HepG2 (cell line): Measurements from ENCODE around the gene WDR6. TPM values are rescaled to one million over a fixed set of nuclear protein-coding genes. Genes with fewer than 3 reads are reported as not detected.
A peak's percentile ranks its signal among the peaks of the same experiment; 100 is the strongest.

Source experiments
- ATAC-seq: fragments of 200-7000 bp; cut with Tn5 transposase; 3 replicates; pipeline ENCODE4 v1.9.1; 2020; ENCODE audit warnings: mild to moderate bottlenecking, moderate library complexity
- BruUV-seq: library from RNA; stranded (reverse); fragments of 400-500 nt; replicated peaks from 2 replicates; lab custom pipeline; 2021; lab: Mats Ljungman, UMichigan
- CTCF ChIA-PET: fragments of 300-600 bp; formaldehyde crosslinking; extraction: SDS; loops from one replicate; lab custom pipeline; 2021; ENCODE audit warnings: low total read pairs, inconsistent platforms, low intra/inter-chr PET ratio; lab: Yijun Ruan, JAX
- POLR2A ChIA-PET: fragments of 350-600 bp; sonication (Branson Sonifier 250); formaldehyde crosslinking; loops from one replicate; lab custom pipeline; 2020; ENCODE audit warnings: antibody characterized with exemption, inconsistent platforms; lab: Yijun Ruan, JAX
- DNase-seq: peaks from one replicate; pipeline ENCODE4 v3.0.0-alpha.2; 2015; ENCODE audit warnings: low spot score
- FAIRE-seq: peaks from 3 replicates; lab custom pipeline; 2011; peaks lifted over from hg19 to GRCh38; lab: Jason Lieb, UNC
- H2AFZ ChIP-seq: one replicate; pipeline ENCODE4 v1.6.1; 2011; ENCODE audit warnings: low read length, inconsistent platforms
- H3K27ac ChIP-seq: fragments of 300-600 bp; 3 replicates; pipeline ENCODE4 v1.8.0; 2011; ENCODE audit warnings: mixed run types, mild to moderate bottlenecking, mixed read lengths, low read length, inconsistent platforms; ENCODE audit not compliant: insufficient read depth; ENCODE audit errors: extremely low read length
- H3K27me3 ChIP-seq, 2 experiments: fragments of 200-600 bp in 1 of 2; 2 replicates in 1 of 2; 3 replicates in 1 of 2; pipeline versions ENCODE4 v1.6.0 to v1.8.0; 2011; ENCODE audit warnings: low read length in 2 of 2, mild to moderate bottlenecking in 2 of 2, moderate library complexity in 2 of 2, inconsistent platforms in 1 of 2; ENCODE audit not compliant: insufficient read depth in 2 of 2, control insufficient read depth in 1 of 2
- H3K36me3 ChIP-seq, 2 experiments: fragments of 200-600 bp in 1 of 2; replicated peaks in 1 of 2; 2 replicates in 1 of 2; 3 replicates in 1 of 2; pipeline versions ENCODE4 v1.5.1 to v1.8.0; 2011; ENCODE audit warnings: low read length in 2 of 2, inconsistent platforms in 1 of 2; ENCODE audit not compliant: insufficient read depth in 2 of 2, control insufficient read depth in 1 of 2
- H3K4me1 ChIP-seq: 2 replicates; pipeline ENCODE4 v1.5.1; 2012; ENCODE audit warnings: low read length, inconsistent platforms; ENCODE audit not compliant: insufficient read depth
- H3K4me2 ChIP-seq: 2 replicates; pipeline ENCODE4 v1.6.0; 2011; ENCODE audit warnings: low read depth, low read length, inconsistent platforms
- H3K4me3 ChIP-seq, 3 experiments: fragments of 200-600 bp in 1 of 3; sonication (generic), shearing (Covaris generic) in 1 of 3; replicated peaks in 1 of 3; 2 replicates each; pipeline ENCODE4 v1.5.1; 2011 to 2016; ENCODE audit warnings: low read length in 3 of 3, inconsistent platforms in 2 of 3, low read depth in 2 of 3, mild to moderate bottlenecking in 2 of 3, control low read depth in 1 of 3, mixed read lengths in 1 of 3; ENCODE audit not compliant: insufficient read depth in 1 of 3
- H3K79me2 ChIP-seq: one replicate; pipeline ENCODE4 v1.6.1; 2011; ENCODE audit warnings: low read length, inconsistent platforms; ENCODE audit not compliant: insufficient read depth
- H3K9ac ChIP-seq: 2 replicates; pipeline ENCODE4 v1.6.0; 2011; ENCODE audit warnings: mild to moderate bottlenecking, low read depth, low read length, inconsistent platforms; ENCODE audit not compliant: insufficient read depth
- H3K9me3 ChIP-seq: 2 replicates; pipeline ENCODE4 v1.5.1; 2012; ENCODE audit warnings: mild to moderate bottlenecking, low read length
- H4K20me1 ChIP-seq: 2 replicates; pipeline ENCODE4 v1.6.0; 2011; ENCODE audit warnings: inconsistent platforms, mild to moderate bottlenecking, low read length, moderate library complexity; ENCODE audit not compliant: insufficient read depth
- AGO2 ChIP-seq: fragments of 200-400 bp; formaldehyde crosslinking; optimal IDR thresholded peaks from 2 replicates; pipeline ENCODE3; 2017; ENCODE audit warnings: mild to moderate bottlenecking, low read depth, low read length, moderate library complexity
- CBX1 ChIP-seq: IDR thresholded peaks from one replicate; pipeline ENCODE4 v1.6.1; 2016; ENCODE audit warnings: antibody characterized with exemption, low read depth
- ERF ChIP-seq: IDR thresholded peaks from 2 replicates; pipeline ENCODE4 v1.6.1; 2018; ENCODE audit warnings: missing biosample characterization, missing genetic modification reagents
- HDAC1 ChIP-seq: sonication (generic); formaldehyde crosslinking; IDR thresholded peaks from 2 replicates; pipeline ENCODE4 v1.5.1; 2020; ENCODE audit warnings: mild to moderate bottlenecking, missing genetic modification reagents
- RAD21 ChIP-seq: fragments of 450-650 bp; formaldehyde crosslinking; IDR thresholded peaks from 2 replicates; pipeline ENCODE4 v1.5.0; 2020; ENCODE audit warnings: mild to moderate bottlenecking
- RBFOX2 ChIP-seq: fragments of 200-400 bp; formaldehyde crosslinking; IDR thresholded peaks from 2 replicates; pipeline ENCODE4 v1.6.1; 2017; ENCODE audit warnings: low read depth, mild to moderate bottlenecking, low read length
- SRY ChIP-seq: sonication (generic); formaldehyde crosslinking; IDR thresholded peaks from 2 replicates; pipeline ENCODE4 v1.8.0; 2022; ENCODE audit warnings: mild to moderate bottlenecking, missing genetic modification reagents
- STAG1 ChIP-seq: sonication (generic); formaldehyde crosslinking; IDR thresholded peaks from 2 replicates; pipeline ENCODE4 v1.4.0; 2020; ENCODE audit warnings: missing genetic modification reagents
- ZC3H13 ChIP-seq: sonication (generic); formaldehyde crosslinking; IDR thresholded peaks from 2 replicates; pipeline ENCODE4 v1.8.1; 2023; ENCODE audit warnings: mild to moderate bottlenecking, missing genetic modification reagents, moderate library complexity
- ZFP41 ChIP-seq: sonication (generic); formaldehyde crosslinking; IDR thresholded peaks from 2 replicates; pipeline ENCODE4 v1.4.0; 2020; ENCODE audit warnings: mild to moderate bottlenecking, missing genetic modification reagents, borderline replicate concordance
- ZNF768 ChIP-seq: sonication (generic); formaldehyde crosslinking; IDR thresholded peaks from 2 replicates; pipeline ENCODE4 v1.4.0; 2020; ENCODE audit warnings: missing genetic modification reagents
- WGBS: methylation state at CpG from one replicate; pipeline ENCODE4 v1.1.6; 2017; ENCODE audit warnings: low lambda C conversion rate; 5-methylcytosine and 5-hydroxymethylcytosine counted together
- in situ Hi-C: cut with HindIII; loops from 2 replicates; pipeline ENCODE4 v1.10.0; 2017; ENCODE audit warnings: low pct_unique_long_range_greater_than_20kb; ENCODE audit not compliant: extremely low pct_ligation_motif_present
- intact Hi-C: fragments of 100-400 bp; cut with micrococcal nuclease; formaldehyde crosslinking; loops from one replicate; pipeline ENCODE4 v1.10.0; 2022; ENCODE audit not compliant: unreplicated experiment
- polyA plus RNA-seq, 8 experiments: library from polyadenylated mRNA; depleted of rRNA in 3 of 8; stranded (reverse) in 7 of 8; unstranded in 1 of 8; fragments of >200 nt; fragmentation: Illumina TruSeq in 4 of 8; extraction: Trizol in 4 of 8; gene quantifications; 2 replicates each; pipeline versions ENCODE4 v1.2.1 to v1.2.3, GENCODE V29; 2011 to 2016; ENCODE audit warnings: low read depth in 4 of 8, missing spikeins in 1 of 8, mixed read lengths in 1 of 8; ENCODE audit not compliant: insufficient read depth in 1 of 8
- total RNA-seq, 5 experiments: library from RNA; depleted of rRNA; stranded (reverse); fragments of >200 nt; fragmentation: Illumina TruSeq; extraction: Trizol; gene quantifications; 2 replicates each; pipeline ENCODE4 v1.2.3, GENCODE V29; 2016; ENCODE audit warnings: low read depth in 1 of 5
- TF ChIP-seq, protein P1 (sequence below): sonication (generic); formaldehyde crosslinking; IDR thresholded peaks from 2 replicates; pipeline ENCODE4 v1.5.0; 2020; ENCODE audit warnings: missing genetic modification reagents

WDR6 gene
- total and polyA plus RNA-seq, 2 of the 13 experiments (the other 11 are each of a cell fraction or from before 2014, with no cell fraction given), result 73.4 to 139 TPM

DNA sequence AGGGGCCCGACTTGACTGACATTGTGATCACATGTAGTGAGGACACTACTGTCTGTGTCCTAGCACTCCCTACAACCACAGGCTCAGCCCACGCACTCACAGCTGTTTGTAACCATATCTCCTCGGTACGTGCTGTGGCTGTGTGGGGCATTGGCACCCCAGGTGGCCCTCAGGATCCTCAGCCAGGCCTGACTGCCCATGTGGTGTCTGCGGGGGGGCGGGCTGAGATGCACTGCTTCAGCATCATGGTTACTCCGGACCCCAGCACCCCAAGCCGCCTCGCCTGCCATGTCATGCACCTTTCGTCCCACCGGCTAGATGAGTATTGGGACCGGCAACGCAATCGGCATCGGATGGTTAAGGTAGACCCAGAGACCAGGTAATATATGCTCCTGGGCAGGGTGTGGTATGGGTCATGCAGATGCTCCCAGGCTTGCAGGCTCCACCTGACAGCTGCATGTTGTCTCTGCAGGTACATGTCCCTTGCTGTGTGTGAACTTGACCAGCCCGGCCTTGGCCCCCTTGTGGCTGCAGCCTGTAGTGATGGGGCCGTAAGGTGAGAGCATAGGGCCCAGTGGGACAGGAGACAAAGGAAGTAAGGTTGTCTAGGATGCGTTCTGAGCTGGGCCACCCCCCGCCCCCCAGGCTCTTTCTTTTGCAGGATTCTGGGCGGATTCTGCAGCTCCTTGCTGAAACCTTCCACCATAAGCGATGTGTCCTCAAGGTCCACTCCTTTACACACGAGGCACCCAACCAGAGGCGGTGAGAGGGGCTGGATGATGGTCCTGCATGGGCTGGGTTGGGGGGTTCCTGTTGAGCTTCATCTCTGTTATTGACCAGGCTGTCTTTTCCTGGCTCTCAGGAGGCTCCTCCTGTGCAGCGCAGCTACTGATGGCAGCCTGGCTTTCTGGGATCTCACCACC, 6.8 kb downstream of the WDR6 start (continued):
- TF ChIP-seq STAG1 (CRISPR knock-in tag), result peak; percentile 65
- TF ChIP-seq CBX1, result no peak
- no peak for TF ChIP-seq ZC3H13 (CRISPR knock-in tag)
- 0 out of 2 replicates have a peak, but pooled peaks have one; percentile 26 for TF ChIP-seq RBFOX2
- peak; percentile 62 for TF ChIP-seq ZNF768 (CRISPR knock-in tag)
- TF ChIP-seq HDAC1 (CRISPR knock-in tag), result 0 out of 2 replicates have a peak, but pooled peaks have one; percentile 20
- TF ChIP-seq ERF (CRISPR knock-in tag), result peak; percentile 24; the same call in 1 of the 2 replicates
- TF ChIP-seq RAD21 (CRISPR knock-in tag), result peak; percentile 63
- TF ChIP-seq SRY, result no peak

DNA sequence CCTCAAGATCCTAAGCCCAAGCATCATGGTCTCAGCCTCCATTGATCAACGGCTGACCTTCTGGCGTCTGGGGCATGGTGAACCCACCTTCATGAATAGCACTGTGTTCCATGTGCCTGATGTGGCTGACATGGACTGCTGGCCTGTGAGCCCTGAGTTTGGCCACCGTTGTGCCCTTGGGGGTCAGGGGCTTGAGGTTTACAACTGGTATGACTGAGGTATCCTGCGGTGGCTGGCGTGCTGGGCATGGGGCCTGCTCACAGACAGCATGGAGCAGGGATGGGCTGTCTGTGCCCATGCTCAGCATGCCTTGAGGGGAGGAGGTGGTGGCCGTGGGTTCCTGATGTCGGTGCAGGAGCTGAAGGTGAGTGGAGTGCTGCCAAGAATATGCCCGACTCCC, 7.9 kb downstream of the WDR6 start:
- H2AFZ ChIP-seq, result no peak overlapping the region
- H3K36me3 ChIP-seq, result peaks cover 20 to 48% of the 10 kb centered on the region in 2 experiments
- ChIA-PET POLR2A (interaction anchor here (1.7 to 12.8 kb wide), 3 partner anchors 7 to 14 kb away, joined by 8 to 280 read pairs (median 10); partner anchors contain the start of genes DALRD3, IMPDH2, NDUFAF3 and WDR6), CTCF (interaction anchor here (1.5 kb wide), 1 partner anchor 27 kb away, joined by 12 read pairs; no protein-coding TSS in a partner anchor)
- no peak for ATAC-seq
- intact Hi-C loops (loop anchor here (2.0 kb wide), 1 partner anchor 28 kb away; no protein-coding TSS in a partner anchor), in situ Hi-C loops (no loop called here)
- H3K27ac ChIP-seq, result no peak overlapping the region
- peaks cover 21% of the 10 kb centered on the region for H3K79me2 ChIP-seq
- 90% methylated on average over 8 of the region's 8 CpGs for WGBS
- H3K27me3 ChIP-seq, result no peaks in the 10 kb centered on the region
- no peak overlapping the region for H3K4me2 ChIP-seq
- no peak for DNase-seq
- BruUV-seq, result no TSS peak
- FAIRE-seq, result no peak
- no peak overlapping the region for H3K9ac ChIP-seq
- no peak overlapping the region for H3K4me3 ChIP-seq
- H4K20me1 ChIP-seq, result peaks cover 26% of the 10 kb centered on the region; the same call in 1 of the 2 replicates
- H3K9me3 ChIP-seq, result no peaks in the 10 kb centered on the region
- peaks cover 23% of the 10 kb centered on the region for H3K4me1 ChIP-seq
- TF ChIP-seq AGO2, result peak; percentile 82
- no peak for TF ChIP-seq ZFP41 (CRISPR knock-in tag)
- TF ChIP-seq, protein P1, sequence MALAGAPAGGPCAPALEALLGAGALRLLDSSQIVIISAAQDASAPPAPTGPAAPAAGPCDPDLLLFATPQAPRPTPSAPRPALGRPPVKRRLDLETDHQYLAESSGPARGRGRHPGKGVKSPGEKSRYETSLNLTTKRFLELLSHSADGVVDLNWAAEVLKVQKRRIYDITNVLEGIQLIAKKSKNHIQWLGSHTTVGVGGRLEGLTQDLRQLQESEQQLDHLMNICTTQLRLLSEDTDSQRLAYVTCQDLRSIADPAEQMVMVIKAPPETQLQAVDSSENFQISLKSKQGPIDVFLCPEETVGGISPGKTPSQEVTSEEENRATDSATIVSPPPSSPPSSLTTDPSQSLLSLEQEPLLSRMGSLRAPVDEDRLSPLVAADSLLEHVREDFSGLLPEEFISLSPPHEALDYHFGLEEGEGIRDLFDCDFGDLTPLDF (CRISPR knock-in tag), result no peak
